ENCODE measurements around the gene LGALS7. TPM values are rescaled to one million over a fixed set of nuclear protein-coding genes. Genes with fewer than 3 reads are reported as not detected.
"Not testable (repeated sequence)": the region's sequence is repeated elsewhere in the genome, so short reads cannot be mapped to it uniquely, and the experiment has no call there.

Gene LGALS7
- total RNA-seq, 4 donors from 2014 or later, result not detected

- intact Hi-C loops (cut with DNase I), result no loop called here
- no peak overlapping the region for H3K4me3 ChIP-seq
- no peak for DNase-seq (ENCODE audit: extremely low spot score)
- TF ChIP-seq POLR2A (IDR thresholded peaks at IDR 0.05; ENCODE audit: low read depth) (no peak), CTCF (IDR thresholded peaks at IDR 0.05) (no peak), EP300 (IDR thresholded peaks at IDR 0.05) (no peak), POLR2AphosphoS5 (IDR thresholded peaks at IDR 0.05) (no peak)
- H3K27ac ChIP-seq (replicated peaks in 1 of 4), result no peak overlapping the region
- peaks cover 0 to 13% (median 5%) of the 10 kb centered on the region in 4 donors for H3K36me3 ChIP-seq
- H3K9me3 ChIP-seq, result no peaks in the 10 kb centered on the region
- 85% methylated on average over 10 of the region's 10 CpGs for whole genome bisulfite sequencing
- H3K4me1 ChIP-seq, result peaks cover 0 to 4% (median 0%) of the 10 kb centered on the region in 4 donors
- H3K27me3 ChIP-seq, result no peaks in the 10 kb centered on the region
These were observed 30.2 kb upstream of the LGALS7 start for GRCh38 chr19:38803543-38803942.

- H3K4me1 ChIP-seq, result peaks cover 0 to 4% (median 0%) of the 10 kb centered on the region in 4 donors
- no peak overlapping the region for H3K27ac ChIP-seq (replicated peaks in 1 of 4)
- no peak for TF ChIP-seq POLR2AphosphoS5 (IDR thresholded peaks at IDR 0.05)
- TF ChIP-seq EP300 (IDR thresholded peaks at IDR 0.05), result no peak
- no peak for TF ChIP-seq CTCF (IDR thresholded peaks at IDR 0.05)
- no peaks in the 10 kb centered on the region for H3K27me3 ChIP-seq
- intact Hi-C loops (cut with DNase I), result no loop called here
- WGBS, result 97% methylated on average over 12 of the region's 12 CpGs
- DNase-seq (ENCODE audit: extremely low spot score), result no peak
- no peaks in the 10 kb centered on the region for H3K9me3 ChIP-seq
- peaks cover 0 to 13% (median 5%) of the 10 kb centered on the region in 4 donors for H3K36me3 ChIP-seq
- H3K4me3 ChIP-seq, result no peak overlapping the region
These were observed 28.2 kb upstream of the LGALS7 start for GRCh38 chr19:38801359-38802095.

GRCh38 chr19:38800577-38801347, 27.4 kb upstream of the LGALS7 start:
- Histone ChIP-seq H3K27me3 (no peaks in the 10 kb centered on the region), H3K36me3 (peaks cover 0 to 10% (median 3%) of the 10 kb centered on the region in 4 donors), H3K4me1 (peaks cover 0 to 3% (median 0%) of the 10 kb centered on the region in 4 donors), H3K27ac (replicated peaks in 1 of 4) (no peak overlapping the region), H3K9me3 (no peaks in the 10 kb centered on the region), H3K4me3 (no peak overlapping the region)
- 90% methylated on average over 5 of the region's 5 CpGs for WGBS
- no peak for DNase-seq (ENCODE audit: extremely low spot score)
- no peak for TF ChIP-seq POLR2A (IDR thresholded peaks at IDR 0.05; ENCODE audit: low read depth)
- no peak for TF ChIP-seq POLR2AphosphoS5 (IDR thresholded peaks at IDR 0.05)
- TF ChIP-seq EP300 (IDR thresholded peaks at IDR 0.05), result no peak
- TF ChIP-seq CTCF (IDR thresholded peaks at IDR 0.05), result no peak
- intact Hi-C loops (cut with DNase I), result no loop called here

- Histone ChIP-seq H3K9me3 (no peaks in the 10 kb centered on the region), H3K27ac (replicated peaks in 1 of 4) (no peak overlapping the region), H3K27me3 (no peaks in the 10 kb centered on the region), H3K4me3 (no peak overlapping the region), H3K4me1 (no peaks in the 10 kb centered on the region), H3K36me3 (peaks cover 0 to 10% (median 3%) of the 10 kb centered on the region in 4 donors)
- TF ChIP-seq EP300 (IDR thresholded peaks at IDR 0.05) (no peak), CTCF (IDR thresholded peaks at IDR 0.05) (no peak), POLR2A (IDR thresholded peaks at IDR 0.05; ENCODE audit: low read depth) (no peak), POLR2AphosphoS5 (IDR thresholded peaks at IDR 0.05) (no peak)
- DNase-seq (ENCODE audit: extremely low spot score), result no peak
- 86% methylated on average over 10 of the region's 10 CpGs for WGBS
- intact Hi-C loops (cut with DNase I), result no loop called here
These were observed 25.8 kb upstream of the LGALS7 start for GRCh38 chr19:38799104-38799503.

DNA sequence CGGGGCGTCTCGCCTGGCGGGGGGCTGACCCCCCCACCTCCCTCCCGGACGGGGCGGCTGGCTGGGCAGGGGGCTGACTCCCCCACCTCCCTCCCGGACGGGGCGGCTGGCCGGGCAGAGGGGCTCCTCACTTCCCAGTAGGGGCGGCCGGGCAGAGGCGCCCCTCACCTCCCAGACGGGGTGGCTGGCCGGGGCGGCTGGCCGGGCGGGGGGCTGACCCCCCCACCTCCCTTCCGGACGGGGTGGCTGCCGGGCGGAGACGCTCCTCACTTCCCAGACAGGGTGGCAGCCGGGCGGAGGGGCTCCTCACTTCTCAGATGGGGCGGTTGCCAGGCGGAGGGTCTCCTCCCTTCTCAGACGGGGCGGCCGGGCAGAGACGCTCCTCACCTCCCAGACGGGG, 24.5 kb upstream of the LGALS7 start:
- not testable (repeated sequence) for DNase-seq (ENCODE audit: extremely low spot score); H3K36me3 ChIP-seq
- no CpG with 5 or more reads among the region's 33 CpGs for WGBS

More for the DNA sequence above, 24.5 kb upstream of the LGALS7 start:
- intact Hi-C loops (cut with DNase I); H3K27ac ChIP-seq (replicated peaks in 1 of 4); H3K27me3 ChIP-seq; H3K9me3 ChIP-seq; H3K4me3 ChIP-seq; H3K4me1 ChIP-seq: not testable (repeated sequence)
